Thyroid gland (tissue), 4 donors: ENCODE results near the gene MRM1. TPM values are rescaled to one million over a fixed set of nuclear protein-coding genes. Genes with fewer than 3 reads are reported as not detected.
A peak's percentile ranks its signal among the peaks of the same experiment; 100 is the strongest.
"Not testable (repeated sequence)": the region's sequence is repeated elsewhere in the genome, so short reads cannot be mapped to it uniquely, and the experiment has no call there.

Source experiments
- DNase-seq, 2 donors: peaks; one replicate each; pipeline ENCODE4 v3.0.0-alpha.2; 2019
- H3K27ac ChIP-seq, 3 donors: fragments of 200-600 bp; sonication (generic); 1 replicate in 2 of 3; 2 replicates in 1 of 3; pipeline ENCODE4 v1.5.1; 2016 to 2019; ENCODE audit warnings: mild to moderate bottlenecking in 1 of 3, moderate library complexity in 1 of 3
- H3K27me3 ChIP-seq: fragments of 200-600 bp; sonication (generic); one replicate; pipeline ENCODE4 v1.5.1; 2019
- H3K36me3 ChIP-seq, 2 donors: fragments of 200-600 bp; sonication (generic); one replicate each; pipeline ENCODE4 v1.5.1; 2016 to 2019
- H3K4me1 ChIP-seq, 2 donors: fragments of 200-600 bp; sonication (generic); one replicate each; pipeline ENCODE4 v1.5.1; 2017 to 2019
- H3K4me3 ChIP-seq, 3 donors: fragments of 200-600 bp; sonication (generic); replicated peaks in 1 of 3; 1 replicate in 2 of 3; 2 replicates in 1 of 3; pipeline ENCODE4 v1.5.1; 2016; ENCODE audit warnings: mild to moderate bottlenecking in 1 of 3
- H3K9me3 ChIP-seq: fragments of 200-600 bp; sonication (generic); one replicate; pipeline ENCODE4 v1.5.1; 2017
- POLR2A ChIP-seq, 2 donors: fragments of 450-650 bp; IDR thresholded peaks; one replicate each; pipeline ENCODE4 v1.6.1; 2017; ENCODE audit warnings: antibody characterized with exemption in 2 of 2, mild to moderate bottlenecking in 2 of 2, moderate library complexity in 1 of 2
- WGBS, 2 donors: methylation state at CpG; one replicate each; pipeline ENCODE4 v1.1.5; 2017; 5-methylcytosine and 5-hydroxymethylcytosine counted together
- intact Hi-C: fragments of 100-400 bp; cut with DNase I; formaldehyde crosslinking; loops from one replicate; pipeline ENCODE4 v1.15.1; 2023
- total RNA-seq, 4 donors: library from RNA; depleted of rRNA; stranded (reverse); fragments of >200 nt; gene quantifications; one replicate each; pipeline ENCODE4 v1.2.3, GENCODE V29; 2016
- TF ChIP-seq, protein P1 (sequence below), 6 experiments: fragments of 200-600 bp in 3 of 6; fragments of 450-650 bp in 3 of 6; sonication (generic) in 3 of 6; IDR thresholded peaks; one replicate each; pipeline ENCODE4 v1.5.1; 2016 to 2019; ENCODE audit warnings: antibody characterized with exemption in 6 of 6, mild to moderate bottlenecking in 2 of 6, inconsistent platforms in 1 of 6, moderate library complexity in 1 of 6

Gene MRM1
- total RNA-seq, 4 donors from 2014 or later, result 5.8 to 9.8 (median 7.4) TPM

DNA sequence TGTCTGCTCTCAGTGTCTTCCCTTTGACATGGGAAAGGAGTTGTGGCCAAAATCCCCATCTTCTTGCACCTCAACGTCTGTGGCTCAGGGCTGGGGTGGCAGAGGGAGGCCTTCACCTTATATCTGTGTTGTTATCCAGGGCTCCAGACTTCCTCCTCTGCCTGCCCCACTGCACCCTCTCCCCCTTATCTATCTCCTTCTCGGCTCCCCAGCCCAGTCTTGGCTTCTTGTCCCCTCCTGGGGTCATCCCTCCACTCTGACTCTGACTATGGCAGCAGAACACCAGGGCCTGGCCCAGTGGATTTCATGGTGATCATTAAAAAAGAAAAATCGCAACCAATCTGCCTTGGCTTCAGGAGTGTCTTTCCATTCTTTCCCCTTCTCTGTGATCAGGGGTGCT lies 918 bp upstream of the MRM1 start:
- Histone ChIP-seq H3K36me3 (no peaks in the 10 kb centered on the region), H3K27me3 (no peaks in the 10 kb centered on the region), H3K9me3 (no peaks in the 10 kb centered on the region), H3K27ac (peak overlapping the region in 2 of 3 donors; percentile 76 to 82), H3K4me3 (no peak overlapping the region), H3K4me1 (peaks cover 18% of the 10 kb centered on the region in 2 donors)
- TF ChIP-seq, protein P1, sequence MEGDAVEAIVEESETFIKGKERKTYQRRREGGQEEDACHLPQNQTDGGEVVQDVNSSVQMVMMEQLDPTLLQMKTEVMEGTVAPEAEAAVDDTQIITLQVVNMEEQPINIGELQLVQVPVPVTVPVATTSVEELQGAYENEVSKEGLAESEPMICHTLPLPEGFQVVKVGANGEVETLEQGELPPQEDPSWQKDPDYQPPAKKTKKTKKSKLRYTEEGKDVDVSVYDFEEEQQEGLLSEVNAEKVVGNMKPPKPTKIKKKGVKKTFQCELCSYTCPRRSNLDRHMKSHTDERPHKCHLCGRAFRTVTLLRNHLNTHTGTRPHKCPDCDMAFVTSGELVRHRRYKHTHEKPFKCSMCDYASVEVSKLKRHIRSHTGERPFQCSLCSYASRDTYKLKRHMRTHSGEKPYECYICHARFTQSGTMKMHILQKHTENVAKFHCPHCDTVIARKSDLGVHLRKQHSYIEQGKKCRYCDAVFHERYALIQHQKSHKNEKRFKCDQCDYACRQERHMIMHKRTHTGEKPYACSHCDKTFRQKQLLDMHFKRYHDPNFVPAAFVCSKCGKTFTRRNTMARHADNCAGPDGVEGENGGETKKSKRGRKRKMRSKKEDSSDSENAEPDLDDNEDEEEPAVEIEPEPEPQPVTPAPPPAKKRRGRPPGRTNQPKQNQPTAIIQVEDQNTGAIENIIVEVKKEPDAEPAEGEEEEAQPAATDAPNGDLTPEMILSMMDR (IDR thresholded peaks at IDR 0.05), result no peak
- TF ChIP-seq POLR2A (IDR thresholded peaks at IDR 0.05), result no peak
- WGBS, 2 donors, result 78 to 88% methylated on average over 3 of the region's 3 CpGs
- DNase-seq, result no peak
- intact Hi-C loops, result no loop called here

DNA sequence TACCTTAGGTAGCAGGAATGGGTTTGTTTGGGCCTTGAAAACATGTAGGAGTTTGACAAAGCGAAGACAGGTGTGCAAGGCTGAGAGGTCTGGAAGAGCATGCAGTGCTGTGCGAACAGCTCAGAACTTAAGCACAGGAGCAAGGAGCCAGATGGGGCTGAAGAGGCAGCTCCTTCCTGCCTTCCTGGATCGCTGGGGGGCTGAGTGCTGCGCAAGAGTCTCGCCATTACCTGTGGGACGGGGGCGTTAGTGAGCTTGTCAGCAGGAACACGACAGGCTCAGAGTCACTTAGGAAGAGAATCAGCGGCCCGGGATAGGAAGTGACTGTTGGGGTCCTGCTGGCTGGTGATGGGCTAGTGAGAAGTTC lies 464 bp upstream of the MRM1 start:
- TF ChIP-seq POLR2A (IDR thresholded peaks at IDR 0.05), result no peak
- TF ChIP-seq, protein P1 (IDR thresholded peaks at IDR 0.05), result no peak
- Histone ChIP-seq H3K27ac (peak overlapping the region; percentile 57 to 82 (median 76)), H3K27me3 (no peaks in the 10 kb centered on the region), H3K9me3 (no peaks in the 10 kb centered on the region), H3K4me3 (peak overlapping the region; percentile 57 to 96 (median 69)), H3K4me1 (peaks cover 18% of the 10 kb centered on the region in 2 donors), H3K36me3 (no peaks in the 10 kb centered on the region)
- intact Hi-C loops, result no loop called here
- WGBS, 2 donors, result 8 to 10% methylated on average over 10 of the region's 10 CpGs
- no peak for DNase-seq

DNA sequence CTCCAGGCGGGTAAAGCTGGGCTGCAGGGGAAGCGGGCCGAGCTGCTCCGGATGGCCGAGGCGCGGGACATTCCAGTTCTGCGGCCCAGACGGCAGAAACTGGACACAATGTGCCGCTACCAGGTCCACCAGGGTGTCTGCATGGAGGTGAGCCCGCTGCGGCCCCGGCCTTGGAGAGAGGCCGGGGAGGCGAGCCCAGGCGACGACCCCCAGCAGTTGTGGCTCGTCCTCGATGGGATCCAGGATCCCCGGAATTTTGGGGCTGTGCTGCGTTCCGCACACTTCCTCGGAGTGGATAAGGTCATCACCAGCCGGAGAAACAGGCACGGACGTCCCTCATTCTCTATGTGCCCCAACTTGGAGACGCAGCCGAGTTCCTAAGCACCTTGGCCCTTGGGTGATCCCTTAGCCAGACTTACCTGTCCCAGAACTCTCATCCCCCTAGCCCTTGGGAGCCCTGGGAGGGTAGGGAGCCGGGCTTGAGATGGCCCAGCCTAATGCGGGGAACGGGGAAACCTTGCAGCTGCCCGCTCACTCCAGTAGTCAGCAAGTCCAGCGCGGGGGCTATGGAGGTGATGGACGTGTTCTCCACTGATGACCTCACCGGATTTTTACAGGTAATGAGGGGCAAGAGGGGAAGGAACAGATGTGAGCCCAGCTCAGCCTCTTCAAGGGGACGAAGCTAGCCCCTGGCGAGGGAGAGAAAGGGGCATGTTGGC lies 806 bp downstream of the MRM1 start:
- Histone ChIP-seq H3K4me1 (peaks cover 18% of the 10 kb centered on the region in 2 donors), H3K27me3 (no peaks in the 10 kb centered on the region), H3K27ac (peak overlapping the region in 2 of 3 donors; percentile 76 to 82), H3K9me3 (no peaks in the 10 kb centered on the region), H3K36me3 (no peaks in the 10 kb centered on the region), H3K4me3 (peak overlapping the region; percentile 57 to 96 (median 69))
- intact Hi-C loops, result no loop called here
- TF ChIP-seq, protein P1 (IDR thresholded peaks at IDR 0.05), result no peak
- no peak for DNase-seq
- WGBS, 2 donors, result 11 to 17% methylated on average over 18 to 25 of the region's 38 CpGs

DNA sequence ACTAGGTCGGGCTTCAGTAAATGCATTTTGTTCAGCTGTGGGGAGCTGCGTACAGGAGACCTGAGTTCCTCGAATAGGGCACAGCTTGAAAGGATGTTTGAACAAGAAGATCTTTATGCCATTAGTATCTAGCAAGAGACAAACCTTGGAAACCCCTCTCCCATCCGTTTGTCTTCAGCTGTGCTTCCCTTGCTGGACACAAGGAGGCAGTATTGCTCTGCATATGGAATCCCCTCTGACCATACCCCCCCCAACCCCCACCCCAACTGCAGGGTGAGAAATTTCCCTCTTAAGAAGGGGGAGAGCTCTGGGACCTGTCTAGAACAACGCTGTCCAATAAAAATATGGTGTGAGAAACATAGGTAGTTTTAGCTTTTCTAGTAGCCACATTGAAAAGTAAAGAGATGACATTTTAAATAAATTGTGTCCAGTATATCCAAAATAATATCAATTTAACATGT lies 1.6 kb downstream of the MRM1 start:
- TF ChIP-seq POLR2A (IDR thresholded peaks at IDR 0.05), result no peak
- TF ChIP-seq, protein P1 (IDR thresholded peaks at IDR 0.05), result peak; percentile 52 to 79 (median 59)
- H3K27ac ChIP-seq, result no peak overlapping the region
- peak; percentile 61 to 65 for DNase-seq
- intact Hi-C loops, result no loop called here
- no peaks in the 10 kb centered on the region for H3K27me3 ChIP-seq
- peak overlapping the region in 1 of 3 donors; percentile 69 for H3K4me3 ChIP-seq
- WGBS, 2 donors, result 12 to 16% methylated on average over 5 of the region's 5 CpGs
- H3K9me3 ChIP-seq, result no peaks in the 10 kb centered on the region
- H3K4me1 ChIP-seq, result peaks cover 18% of the 10 kb centered on the region in 2 donors
- H3K36me3 ChIP-seq, result no peaks in the 10 kb centered on the region

DNA sequence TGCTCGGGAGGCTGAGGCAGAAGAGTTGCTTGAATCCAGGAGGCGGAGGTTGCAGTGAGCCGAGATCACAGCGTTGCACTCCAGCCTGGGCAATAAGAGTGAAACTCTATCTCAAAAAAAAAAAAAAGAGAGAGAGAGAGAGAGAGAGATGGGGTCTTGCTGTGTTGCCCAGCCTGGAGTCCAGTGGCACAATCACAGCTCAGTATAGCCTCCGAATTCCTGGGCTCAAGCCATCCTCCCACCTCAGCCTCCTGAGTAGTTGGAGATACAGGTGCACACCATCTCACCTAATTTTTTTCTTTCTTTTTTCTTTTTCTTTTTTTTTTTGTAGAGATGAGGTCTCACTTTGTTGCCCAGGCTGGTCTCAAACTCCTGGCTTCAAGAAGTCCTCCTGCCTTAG lies 3.6 kb downstream of the MRM1 start:
- intact Hi-C loops, H3K27me3 ChIP-seq, DNase-seq, H3K9me3 ChIP-seq, H3K27ac ChIP-seq, H3K36me3 ChIP-seq, H3K4me3 ChIP-seq: not testable (repeated sequence)
- 91 to 93% methylated on average over 5 of the region's 5 CpGs for WGBS, 2 donors
- peaks cover 18 to 25% of the 10 kb centered on the region in 2 donors for H3K4me1 ChIP-seq
